ENCODE data around the gene JTB.

DNA sequence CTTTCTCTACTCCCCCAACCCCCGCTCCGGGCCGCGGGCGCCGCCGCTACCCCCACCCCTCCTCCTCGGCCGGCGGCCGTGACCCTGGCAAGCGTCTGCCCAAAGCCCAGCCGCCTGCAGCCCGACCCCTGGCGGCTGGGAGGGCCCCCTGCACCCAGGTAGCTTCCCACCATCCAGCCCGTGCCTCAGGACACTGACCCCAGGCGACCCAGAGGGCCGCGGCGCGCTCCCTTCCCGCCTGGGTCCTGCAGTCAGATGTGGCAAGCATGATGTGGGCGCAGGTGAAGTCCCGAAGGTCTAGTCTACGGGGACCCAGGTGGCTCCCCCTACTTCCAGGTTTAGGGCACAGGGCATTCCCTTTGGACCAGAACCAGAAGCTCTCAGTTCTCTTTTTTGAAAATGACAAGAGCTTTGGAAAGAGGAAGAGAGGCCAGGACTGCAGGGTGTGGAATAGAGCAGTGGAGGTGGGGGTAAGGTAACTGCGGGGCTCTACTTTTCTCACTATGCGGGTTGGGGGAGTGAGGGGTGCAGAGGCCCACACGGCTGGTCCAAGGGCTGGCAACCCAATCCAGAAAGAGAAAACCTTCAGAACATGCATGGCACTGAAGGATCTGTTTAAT lies 30.7 kb downstream of the JTB start, which contains the start of gene DENND4B:
- TF ChIP-seq CTCF (IDR thresholded peaks at IDR 0.05) (peak; percentile 78 to 99), POLR2AphosphoS5 (IDR thresholded peaks at IDR 0.05) (peak in 1 of 3 donors; percentile 41)
